Epithelial cell of alveolus of lung (primary cell): ENCODE measurements around the gene VGF. TPM values are rescaled to one million over a fixed set of nuclear protein-coding genes. Genes with fewer than 3 reads are reported as not detected.

Experiments used
- total RNA-seq: library from RNA; depleted of rRNA; stranded (reverse); fragments of >200 nt; gene quantifications from 2 replicates; pipeline ENCODE4 v1.2.1, GENCODE V29; 2015

VGF gene
- total RNA-seq = 0.40 and 0.91 TPM in 2 replicates

DNA sequence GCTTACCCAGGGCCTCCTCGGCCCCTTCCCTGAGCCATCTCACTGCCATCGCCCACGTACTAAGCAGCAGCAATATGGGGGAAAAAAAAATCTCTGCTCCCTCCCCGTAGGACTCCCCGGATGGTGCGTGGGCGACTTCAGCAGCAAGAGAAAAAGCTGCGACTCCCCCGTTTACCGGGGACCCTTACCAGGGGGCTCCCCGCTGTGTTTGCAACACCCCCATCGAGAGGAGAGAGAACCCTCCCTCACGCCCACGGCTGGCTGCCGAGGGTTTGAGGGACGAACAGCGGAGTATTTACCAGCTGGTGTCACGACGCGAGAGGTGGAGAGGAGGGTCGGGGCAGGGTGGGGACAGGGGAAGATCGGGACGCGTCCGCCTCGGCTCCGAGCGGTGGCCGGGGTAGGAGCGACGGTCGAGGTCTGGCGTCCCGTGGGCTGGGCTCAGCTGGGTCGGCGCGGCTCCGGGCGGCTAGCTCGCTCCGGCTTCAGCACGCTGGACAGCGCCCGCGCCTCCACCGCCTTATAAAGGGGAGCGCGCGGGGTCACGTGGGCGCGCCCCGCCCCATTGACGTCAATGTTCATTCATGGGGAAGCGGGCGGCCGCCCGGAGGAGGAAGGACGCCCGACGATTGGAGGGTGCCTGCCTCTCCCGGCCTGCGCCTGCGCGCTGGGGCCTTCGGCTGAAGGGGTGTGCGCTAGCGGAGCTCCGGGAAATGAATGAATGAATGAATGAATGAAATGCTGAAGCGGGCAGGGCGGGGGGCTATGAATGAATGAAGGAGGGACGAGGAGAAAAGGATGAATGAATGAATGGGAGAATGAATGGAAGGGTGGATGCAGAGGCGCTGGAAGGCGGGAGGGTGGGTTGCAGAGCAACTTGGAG, at the start of gene VGF:
TSS of gene VGF (minus strand) at position 495 of the 883 bp plus-strand sequence. CDS start 726 bp downstream, outside the sequence.

DNA sequence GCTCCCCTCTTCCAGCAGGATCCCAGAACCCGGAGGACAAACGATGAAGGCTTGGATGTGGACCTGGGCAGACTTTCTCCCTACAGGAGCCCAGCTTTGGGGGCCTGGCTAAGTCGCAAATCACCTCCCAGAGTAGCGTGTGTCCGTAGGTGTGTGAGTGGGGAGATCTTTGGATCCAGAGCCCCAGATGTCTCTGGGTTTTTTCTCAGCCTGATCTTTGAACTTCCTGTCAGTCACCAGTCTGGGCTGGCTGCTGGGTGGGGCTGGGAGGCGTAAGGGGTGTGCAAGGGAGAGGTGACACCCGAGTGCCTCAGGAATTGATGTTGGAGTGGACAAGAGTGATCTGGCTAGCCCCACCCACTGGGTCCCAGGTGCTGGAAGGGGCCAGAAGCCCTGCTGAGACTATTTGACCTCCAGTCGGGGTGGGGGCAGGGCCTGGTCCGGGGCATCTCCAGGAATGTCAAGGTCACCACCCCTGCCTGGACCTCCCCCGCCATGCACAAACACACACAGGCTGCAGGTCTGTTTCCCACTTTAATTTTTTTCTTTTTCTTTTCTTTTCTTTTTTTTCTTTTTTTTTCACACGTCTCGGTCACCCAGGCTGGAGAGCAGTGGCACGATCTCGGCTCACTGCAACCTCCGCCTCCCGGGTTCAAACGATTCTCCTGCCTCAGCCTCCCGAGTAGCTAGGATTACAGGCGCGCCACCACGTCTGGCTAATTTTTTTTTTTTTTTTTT, 35.7 kb upstream of the VGF start, which contains the start of gene MOGAT3:
TSS of gene MOGAT3 (minus strand) at position 175 of the 738 bp plus-strand sequence. CDS start 182 bp downstream, outside the sequence.

GRCh38 chr7:101180130-101180755, 14.9 kb upstream of the VGF start, which contains the start of gene NAT16:
Gene NAT16, minus strand, starts transcription at chr7:101180293. Its CDS starts 5,486 bp downstream, at chr7:101174807.

DNA sequence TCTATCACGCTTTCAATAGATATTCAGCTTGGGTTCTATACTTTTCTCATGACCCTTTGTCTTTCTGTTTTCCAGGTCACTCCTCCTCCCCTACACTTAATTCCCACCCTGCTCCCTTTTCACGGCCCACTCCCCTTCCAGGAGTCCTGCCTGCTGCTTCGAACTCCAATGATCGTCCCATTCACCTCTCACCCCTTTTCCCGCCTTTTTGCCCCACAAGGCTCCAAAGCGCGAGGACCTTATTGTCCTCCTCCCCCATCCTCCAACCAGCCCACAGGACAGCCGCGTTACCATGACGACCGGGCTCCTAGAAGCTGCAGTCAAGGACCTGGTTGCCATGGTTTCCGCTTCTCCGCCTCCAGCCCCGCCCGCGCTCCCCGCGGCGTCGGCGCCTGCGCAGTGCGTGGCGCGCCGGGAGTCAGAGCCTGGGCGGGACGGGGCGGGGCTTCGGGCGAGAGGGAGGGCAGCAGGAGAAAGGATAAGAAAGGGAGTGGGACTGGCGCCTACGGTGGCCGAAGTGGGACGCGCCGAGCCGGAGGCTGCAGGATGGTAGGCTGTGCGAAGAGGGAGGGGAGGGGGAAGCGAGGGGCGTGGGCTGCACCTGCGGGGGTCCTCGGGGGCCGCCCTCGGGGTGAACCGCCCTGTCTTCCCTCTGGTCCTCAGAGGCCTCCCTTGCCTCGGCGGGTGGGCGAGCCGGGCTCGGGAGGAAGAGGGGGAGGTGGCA, 11.2 kb downstream of the VGF start, which contains the start of gene AP1S1:
TSS of gene AP1S1 (plus strand) at position 508 of the 724 bp plus-strand sequence. CDS start at position 547, 39 bp downstream.

GRCh38 chr7:101126651-101127459, 38.5 kb downstream of the VGF start, which contains the start of gene SERPINE1:
Gene SERPINE1, plus strand, starts transcription at chr7:101127104. Its CDS starts 1,290 bp downstream, at chr7:101128394.

Other genes with a start within 250 kb of the VGF start
- not detected in 2 replicates for gene MUC3A, start 216.0 kb downstream of the VGF start, total RNA-seq
- gene MUC12, start 196.0 kb downstream of the VGF start, total RNA-seq = 3.0 TPM in 1 of 2 replicates, not detected in the other
- gene MUC17, start 145.5 kb downstream of the VGF start, total RNA-seq = not detected in 2 replicates
- 9.2 and 20.6 TPM in 2 replicates for gene TRIM56, start 80.1 kb downstream of the VGF start, total RNA-seq
- gene SERPINE1, start 38.5 kb downstream of the VGF start, total RNA-seq = 85.0 and 3,652 TPM in 2 replicates
- 115 and 137 TPM in 2 replicates for gene AP1S1, start 11.1 kb downstream of the VGF start, total RNA-seq
- gene NAT16, start 14.7 kb upstream of the VGF start, total RNA-seq = not detected in 2 replicates
- gene MOGAT3, start 35.5 kb upstream of the VGF start, total RNA-seq = not detected in 2 replicates
- gene PLOD3, start 52.0 kb upstream of the VGF start, total RNA-seq = 61.8 and 126 TPM in 2 replicates
- 135 and 154 TPM in 2 replicates for gene ZNHIT1, start 52.6 kb upstream of the VGF start, total RNA-seq
- 1.3 and 10.6 TPM in 2 replicates for gene CLDN15, start 72.2 kb upstream of the VGF start, total RNA-seq
- gene FIS1, start 79.5 kb upstream of the VGF start, total RNA-seq = 196 and 258 TPM in 2 replicates
- gene IFT22, start 156.2 kb upstream of the VGF start, total RNA-seq = 19.1 and 24.6 TPM in 2 replicates
- gene COL26A1, start 197.3 kb upstream of the VGF start, total RNA-seq = 1.4 TPM in 1 of 2 replicates, not detected in the other